Measurements from ENCODE around the gene NFX1.

GRCh38 chr9:33318225-33318624 lies 27.9 kb downstream of the NFX1 start:
- TF ChIP-seq CTCF (IDR thresholded peaks at IDR 0.05) (no peak), POLR2A (IDR thresholded peaks at IDR 0.05; ENCODE audit: low read depth) (no peak), POLR2AphosphoS5 (IDR thresholded peaks at IDR 0.05) (no peak)

Measured in esophagus muscularis mucosa (tissue), 3 donors.